Hepatocyte (in vitro differentiated cells): ENCODE data around the gene PADI2. TPM values are rescaled to one million over a fixed set of nuclear protein-coding genes. Genes with fewer than 3 reads are reported as not detected.

Experiments
- DNase-seq: peaks from one replicate; pipeline ENCODE4 v3.0.0-alpha.2; 2016; ENCODE audit warnings: low spot score
- H2AFZ ChIP-seq: fragments of 200-600 bp; sonication (generic); 2 replicates; pipeline ENCODE4 v1.6.0; 2016; ENCODE audit warnings: antibody characterized with exemption, mild to moderate bottlenecking
- H3K27ac ChIP-seq: fragments of 200-600 bp; sonication (generic); 2 replicates; pipeline ENCODE4 v1.5.1; 2016; ENCODE audit warnings: mild to moderate bottlenecking
- H3K27me3 ChIP-seq: fragments of 200-600 bp; sonication (generic); 2 replicates; pipeline ENCODE4 v1.6.1; 2016
- H3K36me3 ChIP-seq: fragments of 200-600 bp; sonication (generic); replicated peaks from 2 replicates; pipeline ENCODE4 v1.5.1; 2016; ENCODE audit warnings: low read depth; ENCODE audit not compliant: insufficient read depth
- H3K4me1 ChIP-seq: fragments of 200-600 bp; sonication (generic); 2 replicates; pipeline ENCODE4 v1.5.1; 2016; ENCODE audit warnings: mild to moderate bottlenecking, moderate library complexity; ENCODE audit not compliant: insufficient read depth
- H3K4me2 ChIP-seq: fragments of 200-600 bp; sonication (generic); 2 replicates; pipeline ENCODE4 v1.6.0; 2016
- H3K4me3 ChIP-seq: fragments of 200-600 bp; sonication (generic); 2 replicates; pipeline ENCODE4 v1.5.1; 2016; ENCODE audit warnings: mild to moderate bottlenecking
- H3K79me2 ChIP-seq: fragments of 200-600 bp; sonication (generic); 2 replicates; pipeline ENCODE4 v1.6.0; 2017; ENCODE audit warnings: mild to moderate bottlenecking
- H3K9me2 ChIP-seq: fragments of 200-600 bp; sonication (generic); replicated peaks from 2 replicates; pipeline ENCODE4 v1.6.0; 2017; ENCODE audit warnings: mild to moderate bottlenecking; ENCODE audit not compliant: insufficient read depth
- H3K9me3 ChIP-seq: fragments of 200-600 bp; sonication (generic); 2 replicates; pipeline ENCODE4 v1.5.1; 2016; ENCODE audit warnings: low read depth, mild to moderate bottlenecking
- H4K20me1 ChIP-seq: fragments of 200-600 bp; sonication (generic); 2 replicates; pipeline ENCODE4 v1.6.0; 2016; ENCODE audit warnings: mild to moderate bottlenecking; ENCODE audit not compliant: insufficient read depth, poor library complexity, severe bottlenecking
- CTCF ChIP-seq: fragments of 200-600 bp; sonication (generic); IDR thresholded peaks from 2 replicates; pipeline ENCODE4 v1.5.1; 2016; ENCODE audit warnings: antibody characterized with exemption, mild to moderate bottlenecking; ENCODE audit not compliant: poor library complexity
- EZH2 ChIP-seq: fragments of 200-600 bp; sonication (generic); IDR thresholded peaks from 2 replicates; pipeline ENCODE4 v1.6.1; 2016; ENCODE audit warnings: antibody characterized with exemption, mild to moderate bottlenecking, borderline replicate concordance
- EZH2phosphoT487 ChIP-seq: fragments of 200-600 bp; sonication (generic); IDR thresholded peaks from one replicate; pipeline ENCODE4 v1.6.1; 2018; ENCODE audit warnings: antibody characterized with exemption, mild to moderate bottlenecking, low read depth, moderate library complexity; ENCODE audit not compliant: unreplicated experiment, severe bottlenecking
- WGBS: methylation state at CpG from one replicate; pipeline ENCODE4 v1.1.6; 2016; ENCODE audit warnings: low lambda C conversion rate; ENCODE audit errors: missing lambda C conversion rate; 5-methylcytosine and 5-hydroxymethylcytosine counted together
- polyA plus RNA-seq: library from polyadenylated mRNA; unstranded; fragments of >200 nt; fragmentation: Nextera tagmentation; extraction: Ambion mirVana; gene quantifications from 2 replicates; pipeline ENCODE4 v1.2.1, GENCODE V29; 2016
- total RNA-seq: library from RNA; depleted of rRNA; stranded (reverse); fragments of >200 nt; gene quantifications from 2 replicates; pipeline ENCODE4 v1.2.3, GENCODE V29; 2014

The PADI2 gene
- total and polyA plus RNA-seq, 2 experiments from 2014 or later, result 10.6 to 11.3 TPM

- no peak overlapping the region for H2AFZ ChIP-seq
- WGBS, result 87% methylated on average over 3 of the region's 3 CpGs
Observed at GRCh38 chr1:17130138-17130635, 10.9 kb upstream of the PADI2 start.

GRCh38 chr1:17128361-17128760 lies 9.1 kb upstream of the PADI2 start:
- Histone ChIP-seq H3K4me3 (no peak overlapping the region), H2AFZ (no peak overlapping the region), H3K27me3 (no peaks in the 10 kb centered on the region), H4K20me1 (no peaks in the 10 kb centered on the region), H3K4me1 (no peaks in the 10 kb centered on the region), H3K79me2 (no peaks in the 10 kb centered on the region), H3K9me3 (no peaks in the 10 kb centered on the region), H3K4me2 (no peak overlapping the region), H3K36me3 (no peaks in the 10 kb centered on the region), H3K27ac (peak overlapping the region; percentile 44), H3K9me2 (no peaks in the 10 kb centered on the region)
- DNase-seq, result no peak
- 42% methylated on average over 5 of the region's 5 CpGs for WGBS
- no peak for TF ChIP-seq CTCF
- TF ChIP-seq EZH2phosphoT487, result no peak
- no peak for TF ChIP-seq EZH2

More at GRCh38 chr1:17130138-17130635, 10.9 kb upstream of the PADI2 start:
- H3K4me2 ChIP-seq, result no peak overlapping the region
- H3K9me2 ChIP-seq, result no peaks in the 10 kb centered on the region
- H3K9me3 ChIP-seq, result no peaks in the 10 kb centered on the region
- no peaks in the 10 kb centered on the region for H3K4me1 ChIP-seq
- no peaks in the 10 kb centered on the region for H3K79me2 ChIP-seq
- no peaks in the 10 kb centered on the region for H3K27me3 ChIP-seq
- no peak overlapping the region for H3K27ac ChIP-seq
- H3K4me3 ChIP-seq, result no peak overlapping the region
- no peak for DNase-seq
- H3K36me3 ChIP-seq, result no peaks in the 10 kb centered on the region
- TF ChIP-seq CTCF, result no peak
- no peak for TF ChIP-seq EZH2phosphoT487
- no peak for TF ChIP-seq EZH2
- H4K20me1 ChIP-seq, result no peaks in the 10 kb centered on the region

GRCh38 chr1:17125756-17126237 lies 6.5 kb upstream of the PADI2 start:
- Histone ChIP-seq H3K27ac (no peak overlapping the region), H3K9me2 (no peaks in the 10 kb centered on the region), H3K4me1 (peaks cover 11% of the 10 kb centered on the region), H3K4me3 (no peak overlapping the region), H3K36me3 (no peaks in the 10 kb centered on the region), H2AFZ (peak overlapping the region; percentile 53), H3K79me2 (no peaks in the 10 kb centered on the region), H3K4me2 (peak overlapping the region; percentile 61), H3K9me3 (no peaks in the 10 kb centered on the region), H3K27me3 (no peaks in the 10 kb centered on the region), H4K20me1 (no peaks in the 10 kb centered on the region)
- WGBS, result 20% methylated on average over 16 of the region's 16 CpGs
- TF ChIP-seq CTCF (peak; percentile 95), EZH2 (no peak)
- DNase-seq, result peak; percentile 94
